DMS 273 (cell line): ENCODE results near the gene TM2D3.

Experiments used
- DNase-seq: peaks from one replicate; lab custom pipeline; 2025; ENCODE audit not compliant: unreplicated experiment; lab: John Stamatoyannopoulos, UW

TM2D3 gene

DNA sequence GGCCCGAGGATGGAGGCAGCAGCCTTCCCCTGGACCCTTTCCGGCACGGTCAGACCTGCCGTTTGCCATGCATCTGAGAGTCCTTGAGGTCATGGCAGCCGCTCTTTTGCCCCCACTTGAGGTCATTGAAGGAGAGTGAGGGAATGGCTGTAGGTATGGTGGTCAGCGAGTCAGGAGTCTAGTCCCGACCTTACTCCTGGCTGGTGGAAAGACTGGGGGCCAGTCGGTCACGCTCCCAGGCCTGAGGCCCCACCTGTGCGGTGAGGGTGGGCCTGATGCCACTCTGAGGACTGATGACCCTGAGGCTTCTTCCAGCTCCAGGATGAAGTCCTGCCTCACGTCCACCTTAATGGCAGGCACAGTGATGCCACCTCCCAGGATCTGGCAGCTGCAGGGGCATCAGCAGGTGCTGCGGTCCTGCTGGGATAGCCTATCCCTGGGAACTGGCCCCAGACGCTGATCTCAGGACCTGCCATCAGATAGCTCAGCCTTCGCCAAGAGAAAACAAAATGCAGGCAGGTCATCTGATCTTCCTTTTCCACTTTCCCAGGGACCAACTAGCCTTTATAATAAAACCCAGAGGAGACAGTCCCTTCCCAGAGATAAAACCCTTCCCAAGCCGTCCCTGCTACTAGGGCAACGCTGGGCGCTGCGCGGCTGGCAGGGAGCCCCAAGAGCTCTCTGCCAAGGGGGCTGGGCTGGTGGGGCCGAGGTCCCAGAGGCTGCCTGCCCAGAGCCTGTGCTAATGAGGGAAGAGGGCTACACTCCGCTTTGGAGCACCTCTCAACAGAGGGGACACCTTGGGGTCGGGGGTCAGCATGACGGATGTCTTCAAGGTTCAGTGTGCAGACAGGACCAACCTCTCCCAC is 42.2 kb downstream of the TM2D3 start:
- no peak for DNase-seq

DNA sequence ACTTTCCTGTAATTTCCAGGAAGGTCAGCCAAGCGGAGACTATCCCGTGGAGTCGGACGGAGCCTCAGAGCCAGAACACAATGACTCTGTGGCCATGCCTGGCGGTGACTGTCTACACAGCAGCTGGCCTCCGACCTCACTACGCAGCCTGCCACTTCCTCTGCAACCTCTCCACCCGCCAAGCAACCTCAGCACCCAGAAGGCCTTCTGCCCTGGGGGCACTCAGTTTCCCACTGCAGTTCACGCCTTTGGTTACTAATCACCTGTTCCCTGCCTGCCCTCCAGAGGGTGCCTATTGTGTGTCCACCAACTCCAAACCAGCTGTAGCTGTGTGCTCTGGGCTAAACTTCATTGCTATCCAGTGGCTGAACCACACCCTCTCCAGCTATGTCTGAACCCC is 44.0 kb downstream of the TM2D3 start:
- no peak for DNase-seq

DNA sequence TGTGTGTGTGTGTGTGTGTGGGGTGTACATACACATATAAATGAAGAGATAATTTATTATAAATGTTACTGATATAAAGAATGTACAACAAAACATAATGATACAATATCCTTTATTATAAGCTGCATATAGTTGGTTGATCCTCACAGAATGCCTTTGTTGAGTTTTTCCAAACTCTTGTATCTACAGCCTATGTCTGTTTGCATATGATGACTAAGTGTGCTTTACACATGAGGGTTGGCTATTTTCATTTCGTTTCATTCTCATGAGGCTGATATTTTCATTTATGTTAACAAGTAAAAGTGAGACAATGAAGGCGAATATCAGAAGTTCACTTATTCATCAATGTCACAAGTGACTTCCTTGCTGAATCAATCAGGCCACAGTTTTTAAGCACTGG is 45.1 kb downstream of the TM2D3 start:
- no peak for DNase-seq

DNA sequence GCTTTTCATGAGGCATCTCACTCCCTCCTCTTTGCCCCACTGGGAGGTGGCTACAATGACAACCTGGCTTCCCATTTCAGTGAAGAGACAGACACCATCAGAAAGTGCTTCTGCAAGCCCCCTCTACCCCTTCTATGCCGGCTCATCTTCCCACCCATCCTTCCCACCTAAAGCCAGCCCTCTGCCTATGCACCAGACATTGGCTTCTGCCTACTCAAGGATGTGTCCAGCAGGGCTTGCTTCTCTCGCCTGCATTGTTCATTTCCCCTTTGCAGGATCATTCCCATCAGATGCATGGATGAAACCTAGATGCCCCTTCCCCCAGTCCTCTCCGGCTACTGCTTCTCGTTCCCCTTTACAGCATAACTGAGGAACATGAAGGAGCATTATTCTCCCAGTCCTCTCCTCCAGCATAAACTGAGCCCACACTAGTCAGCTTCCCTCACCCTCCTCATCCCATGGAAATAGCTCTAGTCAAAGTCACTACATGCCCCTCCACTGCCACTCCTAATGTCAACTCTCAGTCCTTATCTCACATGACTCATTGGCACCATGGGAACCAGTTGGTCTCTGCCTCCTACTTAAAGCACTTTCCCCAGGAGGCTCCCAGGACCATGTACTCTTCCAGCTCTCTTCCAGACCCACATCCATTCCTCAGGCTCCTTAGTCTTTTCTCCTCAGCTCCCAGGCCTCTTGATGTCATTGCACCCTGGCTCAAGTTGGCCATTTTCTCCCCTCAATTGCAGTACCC is 47.9 kb downstream of the TM2D3 start:
- no peak for DNase-seq

DNA sequence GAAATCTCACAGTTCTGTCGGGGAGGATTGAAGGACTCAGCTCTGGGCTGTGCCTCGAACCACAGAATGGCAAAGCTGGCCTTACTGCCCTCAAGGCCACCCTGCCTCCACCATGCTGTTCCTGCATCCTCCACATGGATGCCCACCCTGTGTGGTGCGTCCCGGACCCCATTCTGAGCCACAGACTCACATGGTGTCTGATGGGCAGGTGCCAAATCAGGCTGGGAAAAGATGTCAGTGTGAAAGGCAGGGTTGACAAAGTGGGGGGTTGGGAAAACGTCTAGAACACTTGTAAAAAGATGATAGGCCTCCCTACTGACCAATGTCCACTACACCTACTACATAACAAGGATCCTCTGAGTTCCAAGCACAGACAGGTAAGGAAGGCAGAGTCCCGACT is 49.4 kb downstream of the TM2D3 start:
- DNase-seq, result no peak

DNA sequence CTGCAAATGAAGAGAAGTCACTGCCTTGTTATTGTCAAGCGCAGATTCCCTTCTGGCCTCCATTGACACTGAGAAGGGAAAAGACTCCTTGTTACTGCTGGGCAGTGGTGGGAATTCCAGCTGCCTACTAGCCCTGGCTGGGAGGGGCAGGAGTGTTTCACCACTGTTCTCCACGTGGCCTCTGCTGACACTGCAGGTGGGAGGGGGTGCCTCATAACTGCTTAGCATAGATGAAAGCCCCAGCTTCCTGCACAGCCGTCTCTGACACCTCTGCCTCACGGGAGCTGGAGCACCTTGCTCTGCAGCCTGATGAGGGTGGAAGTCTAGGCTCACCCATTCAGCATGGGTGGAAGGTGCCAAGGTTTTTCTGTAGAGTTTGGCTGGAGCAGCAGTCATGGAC is 52.1 kb downstream of the TM2D3 start:
- no peak for DNase-seq

DNA sequence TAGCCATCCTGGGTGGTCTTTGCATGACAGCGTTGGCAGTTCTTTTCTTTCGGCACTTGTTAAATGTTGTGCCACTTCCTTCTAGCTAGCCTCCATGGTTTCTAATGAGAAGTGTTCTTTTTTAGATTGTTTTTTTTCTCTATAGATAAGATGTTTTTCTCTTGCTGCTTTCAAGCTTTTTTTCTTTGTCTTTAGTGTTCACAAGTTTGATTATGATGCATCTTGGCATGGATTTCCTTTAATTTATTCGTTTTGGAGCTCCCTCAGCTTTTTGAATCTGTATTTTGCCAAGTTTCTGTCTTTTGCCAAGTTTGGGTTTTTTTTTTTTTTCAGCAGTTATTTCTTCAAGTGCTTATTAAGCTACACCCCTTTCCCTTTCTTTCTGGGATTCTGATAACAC is 53.1 kb downstream of the TM2D3 start:
- DNase-seq, result no peak

DNA sequence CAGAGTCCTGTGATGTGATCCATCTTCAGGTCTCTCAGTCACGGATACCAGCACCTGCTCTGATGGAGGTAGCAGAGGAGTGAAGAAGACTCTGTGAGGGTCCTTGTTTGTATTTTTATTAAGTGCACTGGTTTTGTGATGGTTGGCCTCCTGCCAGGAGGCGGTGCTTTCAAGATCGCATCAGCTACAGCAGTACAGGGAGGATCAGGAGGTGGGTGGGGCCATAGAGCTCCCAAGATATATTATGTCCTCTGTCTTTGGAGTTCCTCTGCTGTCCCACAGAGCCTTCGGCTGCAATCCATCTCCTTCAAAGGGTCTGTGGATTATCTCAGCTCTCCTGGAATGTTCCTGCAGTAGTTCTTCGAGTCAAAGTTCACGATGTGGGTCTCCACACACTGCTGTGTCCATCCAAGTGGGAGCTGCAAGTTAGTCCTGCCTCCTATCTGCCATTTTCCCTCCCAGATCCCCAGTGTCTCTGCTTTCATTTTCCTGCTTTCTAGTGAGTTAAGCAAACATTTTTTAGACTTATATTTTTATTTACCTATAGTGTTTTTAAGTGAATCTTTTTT is 54.7 kb downstream of the TM2D3 start:
- DNase-seq, result no peak

DNA sequence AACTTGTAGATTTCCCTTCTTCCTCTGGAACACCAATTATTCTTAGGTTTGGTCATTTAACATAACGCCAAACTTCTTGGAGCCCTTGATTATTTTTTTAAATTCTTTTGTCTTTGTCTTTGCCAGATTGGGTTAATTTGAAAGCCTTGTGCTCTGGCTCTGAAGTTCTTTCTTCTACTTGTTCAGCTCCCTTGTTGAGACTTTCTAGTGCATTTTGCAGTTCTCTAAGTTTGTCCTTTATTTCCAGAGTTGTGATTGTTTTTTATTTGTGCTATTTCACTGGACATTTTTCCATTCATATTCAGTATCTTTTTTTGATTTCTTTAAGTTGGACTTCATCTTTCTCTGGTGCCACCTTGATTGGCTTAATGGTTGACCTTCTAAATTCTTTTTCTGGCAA is 55.5 kb downstream of the TM2D3 start:
- DNase-seq, result no peak
